Midbrain (tissue), 1 donor: Measurements from ENCODE around the gene SPRYD3.
"Not testable (repeated sequence)": the region's sequence is repeated elsewhere in the genome, so short reads cannot be mapped to it uniquely, and the experiment has no call there.

Experiments
- DNase-seq: peaks from one replicate; lab custom pipeline; 2025; lab: John Stamatoyannopoulos, UW

The SPRYD3 gene

DNA sequence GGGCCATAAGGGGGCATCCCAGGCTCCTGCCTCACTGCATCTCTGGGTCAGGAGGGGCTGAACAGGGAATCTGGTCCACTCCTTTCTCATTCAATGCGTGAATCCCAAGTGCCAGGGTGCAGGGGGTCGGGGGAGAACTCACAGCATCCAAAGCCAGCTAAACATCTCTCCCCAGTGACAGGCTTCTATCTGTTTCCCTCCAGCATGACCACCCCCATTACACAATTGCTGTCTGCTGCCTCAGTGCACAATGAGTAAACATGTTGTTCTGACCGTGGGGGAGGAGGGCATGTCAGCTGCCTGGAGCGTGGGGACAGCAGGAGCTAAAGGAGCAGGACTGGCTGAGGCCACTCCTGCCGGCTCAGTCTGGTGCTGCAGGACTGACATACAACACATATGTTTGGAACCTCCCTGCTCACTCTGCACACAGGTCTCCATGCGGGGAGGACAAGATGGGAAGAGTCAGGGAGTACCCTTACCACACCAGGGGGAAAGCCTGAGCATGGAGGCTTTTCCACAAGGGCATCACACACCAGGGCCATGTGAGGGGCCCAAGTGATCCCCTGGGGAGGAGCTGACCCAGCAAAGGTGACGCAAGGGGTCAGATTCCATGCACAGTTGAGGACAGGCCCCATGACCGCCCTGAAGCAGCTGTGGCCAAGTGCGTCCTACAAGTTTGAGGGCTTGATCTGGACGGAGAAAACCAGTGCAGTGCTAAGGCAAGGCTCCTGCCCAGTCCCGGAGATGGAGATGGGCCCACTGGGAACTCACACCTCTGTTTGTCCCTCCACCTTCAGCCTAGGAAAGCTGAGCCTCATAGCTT, 27.9 kb downstream of the SPRYD3 start:
- DNase-seq = peak; percentile 88

DNA sequence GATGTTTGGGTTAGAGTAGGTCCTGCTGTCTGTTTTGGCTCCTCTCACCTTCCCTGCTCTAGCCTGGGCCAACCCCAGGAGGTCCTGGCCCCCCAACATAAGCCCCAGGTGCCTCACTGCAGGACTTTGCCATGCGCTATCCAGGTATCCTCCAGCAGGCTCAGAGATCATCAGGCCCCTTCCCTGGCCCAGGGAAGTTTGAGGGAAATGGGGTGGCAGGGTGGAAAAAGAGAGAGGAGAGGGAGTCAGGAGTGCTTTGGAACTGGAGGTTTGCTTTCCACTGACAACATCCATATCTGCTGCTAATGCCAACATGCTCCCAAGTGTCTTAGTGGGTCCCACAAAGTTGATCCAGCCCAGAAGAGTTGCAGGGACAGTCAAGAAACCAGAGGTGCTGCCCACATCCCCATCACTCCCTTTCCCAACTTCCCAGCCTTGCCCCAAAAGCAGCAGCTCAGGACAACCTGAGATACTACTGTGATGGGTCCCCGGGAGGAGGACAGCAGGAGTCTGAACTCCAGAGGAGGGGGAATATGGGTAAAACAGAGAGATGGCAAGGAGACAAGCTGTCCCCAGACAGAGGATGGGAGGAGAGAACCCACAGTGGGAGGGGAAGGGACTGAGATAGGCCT, 28.6 kb downstream of the SPRYD3 start:
- DNase-seq = no peak

DNA sequence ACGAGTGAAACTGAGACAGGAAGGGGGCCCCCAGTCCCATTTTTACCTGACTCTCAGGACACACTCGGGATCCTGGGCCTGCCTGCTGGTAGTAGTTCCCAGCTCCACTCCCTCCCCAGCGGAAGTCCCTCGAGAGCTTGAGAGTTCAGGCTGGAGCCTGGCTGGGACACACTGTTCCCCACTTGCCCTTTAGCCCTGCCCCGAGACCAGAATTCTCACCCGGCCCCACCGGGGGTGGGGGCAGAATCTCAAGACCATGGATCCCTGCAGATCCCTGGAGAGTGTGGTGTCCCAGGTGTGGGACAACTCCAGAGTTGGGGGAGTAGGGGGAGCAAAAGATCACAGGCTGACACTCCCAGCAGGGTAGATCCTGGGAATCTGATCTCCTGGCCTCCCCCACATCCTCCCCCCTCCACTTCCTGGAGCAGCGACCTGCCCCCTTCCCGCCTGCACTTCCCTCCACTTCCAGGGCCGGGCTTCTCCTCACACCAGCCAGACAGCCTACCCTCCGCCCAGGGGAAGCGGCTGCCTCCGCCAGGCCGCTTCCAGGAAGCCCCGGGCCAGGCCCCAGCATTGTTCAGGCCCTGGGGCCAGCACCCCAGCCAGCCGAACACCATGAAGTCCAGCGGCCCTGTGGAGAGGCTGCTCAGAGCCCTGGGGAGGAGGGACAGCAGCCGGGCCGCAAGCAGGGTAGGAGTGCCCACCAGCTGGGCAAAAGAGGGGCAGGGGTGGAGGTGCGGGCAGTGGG, 29.4 kb downstream of the SPRYD3 start, which contains the start of gene TNS2:
Gene TNS2 (plus strand): TSS at position 495 of the 748 bp plus-strand sequence. CDS start 121 bp downstream, at position 616.
- peak; percentile 41 for DNase-seq

DNA sequence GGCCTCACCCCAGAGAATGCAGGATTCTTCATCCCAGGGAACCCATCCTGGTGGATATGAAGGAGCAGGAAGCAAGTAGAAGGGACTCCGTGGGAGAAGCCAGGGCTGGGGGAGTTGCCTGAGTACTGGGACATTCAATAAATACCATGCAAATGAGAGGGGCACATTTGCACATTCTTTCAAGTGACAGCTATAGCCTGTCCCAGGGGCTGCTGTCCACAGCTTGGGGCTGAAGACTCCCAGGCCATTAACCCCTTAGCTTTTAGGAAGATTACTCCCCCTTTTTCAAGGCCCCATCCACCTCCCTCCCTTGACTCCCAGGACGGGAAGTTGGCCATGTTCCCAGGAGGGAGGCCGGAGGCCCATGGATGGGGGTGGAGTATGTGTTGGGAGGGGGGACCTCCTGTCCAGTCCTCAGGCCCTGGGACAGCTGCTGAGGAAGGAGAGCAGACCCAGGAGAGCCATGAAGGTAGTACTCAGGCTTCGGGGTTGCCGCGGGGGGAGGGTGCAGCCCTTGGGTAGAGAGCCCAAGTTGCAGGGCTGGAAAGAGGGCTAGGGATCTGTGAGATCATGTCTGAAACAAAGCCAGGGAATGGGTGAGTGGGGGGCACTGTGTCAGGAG, 30.3 kb downstream of the SPRYD3 start:
- DNase-seq = no peak

DNA sequence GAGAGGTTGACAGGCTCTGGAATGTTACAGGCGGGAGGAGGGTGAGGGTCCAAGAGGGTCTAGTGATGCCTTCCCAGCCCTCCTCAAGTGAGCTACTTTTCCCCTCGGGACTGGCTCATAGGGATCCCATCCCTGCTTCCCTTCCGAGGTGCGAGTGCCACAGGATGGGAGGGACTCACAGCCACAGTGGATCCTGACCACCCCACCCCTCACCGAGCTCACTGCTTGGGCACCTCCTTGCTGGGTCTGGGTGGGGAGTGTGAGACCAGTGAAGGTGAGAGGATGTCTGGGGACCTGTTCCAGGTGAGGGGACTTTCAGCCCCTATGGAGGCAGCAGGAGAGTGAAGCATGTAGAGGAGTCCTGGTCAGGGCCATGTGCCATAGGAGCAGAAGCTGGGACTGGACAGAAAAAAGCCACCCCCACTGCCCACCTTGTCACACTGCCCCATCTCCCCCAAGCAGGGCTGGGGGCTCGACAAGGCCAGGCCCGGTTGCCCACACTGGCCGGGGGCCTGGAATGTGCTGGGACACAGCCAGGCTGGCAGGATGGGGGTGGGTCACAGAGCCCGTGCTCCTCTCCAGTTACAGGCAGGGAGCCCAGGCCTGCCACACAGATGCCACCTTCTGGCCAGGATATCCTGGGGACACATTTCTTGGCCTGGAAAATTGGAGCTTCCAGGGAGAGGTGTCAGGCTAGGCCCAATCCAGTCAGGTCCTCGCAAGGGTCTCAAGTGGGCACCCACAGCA, 31.0 kb downstream of the SPRYD3 start:
- peak; percentile 73 for DNase-seq

DNA sequence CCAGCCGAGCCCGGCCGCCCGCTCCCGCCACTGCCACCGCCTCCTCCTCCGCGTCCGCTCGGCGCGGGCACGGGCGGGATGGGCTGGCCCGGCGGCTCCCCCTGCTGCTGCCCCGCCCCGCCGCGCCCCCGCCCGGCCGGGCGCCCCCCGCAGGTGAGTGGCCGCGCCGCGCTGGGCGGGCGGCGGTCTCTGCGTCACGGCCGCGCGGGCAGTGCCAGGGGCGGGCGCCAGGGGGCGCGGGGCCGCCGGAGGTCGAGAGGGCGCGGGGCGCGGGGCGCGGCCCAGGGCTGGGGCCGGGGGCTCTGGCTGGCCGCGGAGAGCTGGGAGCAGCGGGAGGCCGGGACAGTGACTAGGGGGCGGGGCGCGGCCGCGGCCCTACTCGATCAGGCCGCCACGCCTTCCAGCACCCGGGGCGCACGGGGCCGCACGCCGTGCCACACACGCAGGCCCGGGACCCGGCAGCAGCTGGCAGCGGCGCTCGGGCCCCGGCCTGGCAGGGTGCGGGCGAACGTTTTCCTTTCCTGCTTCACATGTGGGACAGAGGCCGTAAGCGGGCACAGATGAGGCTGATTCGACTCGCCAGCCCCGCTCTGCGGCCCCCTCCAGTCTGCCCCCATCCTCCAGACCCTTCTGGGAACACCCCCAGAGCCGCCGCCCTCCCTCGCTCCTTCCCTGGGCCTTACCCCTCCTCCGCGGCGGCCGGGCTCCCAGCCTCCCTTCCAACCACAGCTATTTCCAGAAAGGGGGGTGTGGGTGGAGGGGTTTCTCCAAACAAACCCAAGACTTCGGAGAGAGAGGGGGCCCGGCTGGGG, 31.8 kb downstream of the SPRYD3 start:
- peak; percentile 77 for DNase-seq

DNA sequence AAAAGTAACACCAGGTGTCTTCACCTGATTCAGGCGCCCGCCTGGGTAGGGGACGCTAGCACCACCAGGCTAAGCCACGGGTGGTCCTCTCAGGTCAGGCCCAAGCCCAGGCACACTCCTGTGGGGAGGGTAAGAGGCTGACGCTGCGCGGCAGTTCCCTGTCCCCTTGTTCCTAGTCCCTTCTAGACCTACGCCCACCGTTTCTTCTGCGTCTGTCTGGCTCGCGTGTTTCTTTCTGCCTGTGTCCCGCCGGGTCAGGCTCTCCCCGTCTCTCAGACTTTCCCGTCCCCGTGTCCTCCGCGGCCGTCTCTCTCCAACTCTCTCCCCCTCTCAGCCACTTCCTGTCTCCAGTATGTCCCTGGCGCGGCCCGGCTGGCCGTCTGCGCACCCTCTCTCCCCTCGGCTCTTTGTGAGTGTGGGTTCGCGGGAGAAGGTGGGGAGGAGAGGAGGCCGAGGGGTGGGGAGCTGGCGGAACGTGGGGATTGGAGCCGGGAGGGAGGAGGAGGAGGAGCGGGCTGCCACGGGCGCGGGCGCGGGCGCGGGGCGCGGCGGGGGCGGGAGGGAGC, 32.5 kb downstream of the SPRYD3 start:
- DNase-seq = peak; percentile 88

DNA sequence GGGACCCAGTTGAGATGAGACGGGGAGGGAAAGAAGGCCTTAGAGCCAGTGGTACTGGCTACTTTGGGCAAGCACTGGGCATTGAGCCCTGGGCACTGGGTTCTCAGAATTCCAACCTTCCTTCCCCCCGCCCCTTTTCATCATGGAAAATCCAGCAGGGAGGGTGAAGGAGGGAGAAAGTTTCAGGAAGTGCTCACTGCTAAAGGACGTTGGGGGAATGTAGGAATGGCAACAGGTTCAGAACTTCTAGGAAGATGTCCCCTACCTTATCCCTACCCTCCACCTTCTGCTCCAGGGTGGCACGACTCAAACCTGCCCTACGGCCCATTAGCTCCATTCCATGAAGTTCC, 33.5 kb downstream of the SPRYD3 start:
- DNase-seq = no peak

DNA sequence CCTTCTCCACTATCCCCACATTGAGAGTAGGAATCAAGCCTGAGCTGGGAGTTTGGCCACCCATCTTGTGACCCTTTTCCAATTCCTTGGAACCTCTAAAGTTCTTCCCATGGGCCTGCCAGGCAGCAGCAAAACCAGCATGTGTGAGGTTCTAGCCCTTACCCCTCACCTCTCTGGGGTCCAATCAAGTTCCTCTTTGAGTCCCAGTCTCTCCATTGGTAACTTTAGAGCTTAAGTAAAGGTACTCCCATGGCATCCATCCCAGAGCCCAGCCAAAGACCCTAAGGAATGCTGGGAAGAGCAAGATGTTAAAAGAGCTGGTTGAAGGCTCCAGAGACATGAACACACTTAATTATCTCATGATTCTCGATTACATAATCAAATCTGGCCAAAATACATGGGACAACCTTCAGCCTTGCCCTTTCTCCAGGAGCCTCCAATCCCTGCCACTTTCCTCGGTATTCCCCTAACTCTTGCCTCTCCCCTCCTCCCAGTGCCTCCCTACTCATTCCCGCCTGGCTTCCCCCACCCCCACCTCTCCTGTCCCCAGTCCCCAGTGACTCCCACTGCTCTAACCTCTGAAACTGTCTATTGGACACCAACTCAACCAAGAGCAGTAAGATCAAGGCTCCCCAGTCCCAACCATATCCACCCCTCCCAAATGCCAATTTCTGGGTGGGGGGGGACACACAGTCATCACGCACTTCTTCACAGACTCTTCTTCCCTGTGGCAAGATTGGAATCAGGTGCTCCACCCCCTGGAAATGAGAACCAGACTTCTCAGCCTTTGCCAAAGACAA, 34.1 kb downstream of the SPRYD3 start:
- no peak for DNase-seq

DNA sequence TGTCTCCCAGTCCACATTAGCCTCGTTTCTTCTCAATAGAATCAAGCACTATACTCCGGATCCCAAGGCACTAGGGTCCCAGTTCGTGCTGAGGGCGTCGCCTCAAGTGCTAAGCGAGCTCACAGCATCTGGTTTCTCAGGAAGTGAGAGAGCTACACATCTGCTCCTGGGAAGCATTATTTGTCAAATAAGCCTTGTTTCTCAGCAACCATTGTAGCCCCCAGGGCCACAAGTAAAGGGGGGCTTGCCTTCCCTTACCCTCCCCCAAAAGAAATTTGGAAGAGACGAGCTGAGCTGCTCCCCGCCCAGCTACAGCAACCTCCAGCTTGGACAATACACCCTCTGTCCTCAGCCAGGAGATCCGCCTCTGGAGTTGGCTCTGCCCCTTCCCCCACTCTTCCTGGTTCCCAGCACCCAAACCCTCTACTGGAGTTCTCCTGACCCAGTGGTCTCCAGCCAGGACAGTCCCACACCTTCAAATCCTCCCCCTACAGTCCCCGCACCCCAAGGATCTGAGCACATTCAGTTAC, 35.1 kb downstream of the SPRYD3 start:
- DNase-seq = peak; percentile 67

DNA sequence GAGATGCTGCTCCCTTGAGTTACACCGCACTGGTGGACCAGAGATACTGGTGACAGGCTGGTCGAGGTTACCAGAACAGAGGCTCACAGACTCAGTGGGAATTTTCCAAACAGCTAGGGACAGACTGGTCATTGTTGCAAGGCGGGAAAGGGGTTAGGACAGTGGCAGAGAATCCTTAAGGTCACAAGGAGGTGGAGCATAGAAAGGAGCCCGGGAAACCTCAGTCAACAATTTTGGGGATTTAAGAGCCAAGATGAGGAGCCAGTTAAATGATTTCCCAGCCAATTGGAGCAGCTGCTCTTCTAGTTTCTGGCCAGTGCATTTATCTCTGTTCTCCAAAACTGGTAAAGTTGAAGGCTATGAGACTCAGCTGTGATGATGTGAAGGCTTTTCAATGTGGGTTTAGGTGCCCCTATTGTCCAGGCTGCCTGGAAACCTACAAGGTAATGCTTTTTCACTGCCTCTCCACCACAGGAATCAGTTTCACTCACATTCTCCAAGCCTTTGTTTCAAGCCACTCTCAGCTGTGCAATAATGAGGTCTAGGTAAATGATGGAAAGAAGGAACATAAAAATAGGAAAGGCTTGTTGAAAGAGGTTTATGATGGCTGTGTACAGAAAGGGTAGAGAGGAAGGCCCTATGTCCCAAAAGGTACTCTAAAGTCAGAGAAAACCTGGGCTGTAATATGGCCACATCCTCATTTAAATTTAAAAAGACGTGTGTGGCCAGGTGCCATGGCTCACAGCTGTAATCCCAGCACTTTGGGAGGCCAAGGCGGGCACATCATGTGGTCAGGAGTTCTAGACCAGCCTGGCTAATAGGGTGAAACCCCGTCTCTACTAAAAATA, 36.4 kb downstream of the SPRYD3 start:
- DNase-seq = no peak

DNA sequence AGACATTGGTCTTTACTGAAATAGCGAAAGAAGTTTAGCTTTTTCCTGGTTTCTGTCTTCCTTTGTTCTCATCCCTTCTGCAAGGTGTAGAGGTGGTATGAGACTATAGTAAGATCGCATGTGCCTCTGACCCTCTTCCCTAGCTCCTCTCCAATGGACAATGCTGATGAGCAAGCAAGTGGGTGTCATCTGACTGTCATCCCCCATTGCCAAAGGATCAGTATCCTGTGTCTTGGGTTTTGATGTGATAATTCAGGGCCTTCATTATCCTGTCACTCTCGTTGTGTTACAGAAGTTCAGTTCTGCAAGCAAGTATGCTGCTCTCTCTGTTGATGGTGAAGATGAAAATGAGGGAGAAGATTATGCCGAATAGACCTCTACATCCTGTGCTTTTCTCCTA, 39.3 kb downstream of the SPRYD3 start:
- no peak for DNase-seq

DNA sequence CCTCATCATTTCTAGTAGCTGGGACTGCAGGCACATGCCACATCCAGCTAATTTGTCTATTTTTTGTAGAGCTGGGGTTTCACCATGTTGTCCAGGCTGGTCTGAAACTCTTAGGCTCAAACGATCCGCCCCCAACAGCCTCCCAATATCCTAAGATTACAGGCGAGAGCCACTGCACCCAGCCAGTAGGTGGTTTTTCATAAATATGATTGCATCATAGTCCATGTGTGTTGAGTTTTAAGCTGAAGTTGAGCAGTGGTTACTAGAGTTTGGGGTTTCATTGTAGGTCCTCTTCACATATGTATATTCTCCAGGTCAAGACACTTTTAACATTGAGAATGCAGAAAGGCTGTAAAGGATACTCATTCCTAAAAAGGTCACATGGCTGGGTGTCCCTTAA, 42.4 kb downstream of the SPRYD3 start:
- no peak for DNase-seq

DNA sequence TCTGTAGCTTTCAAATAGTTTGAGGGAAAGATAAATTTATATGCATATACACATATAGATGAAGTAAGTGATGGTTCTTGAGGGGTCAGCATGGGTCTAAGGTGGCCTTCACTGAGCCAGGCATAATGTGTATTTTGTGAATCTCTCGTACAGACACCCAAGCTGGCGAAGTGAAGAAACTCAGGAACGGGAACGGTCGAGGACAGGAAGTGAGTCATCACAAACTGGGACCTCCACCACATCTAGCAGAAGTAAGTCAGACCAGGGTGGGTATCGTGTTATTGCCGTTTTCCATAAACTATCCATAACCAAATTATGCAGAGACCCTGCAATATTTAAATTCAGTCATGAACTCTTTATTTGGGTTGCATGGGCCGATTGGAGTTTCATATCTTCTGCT, 44.7 kb downstream of the SPRYD3 start:
- no peak for DNase-seq

DNA sequence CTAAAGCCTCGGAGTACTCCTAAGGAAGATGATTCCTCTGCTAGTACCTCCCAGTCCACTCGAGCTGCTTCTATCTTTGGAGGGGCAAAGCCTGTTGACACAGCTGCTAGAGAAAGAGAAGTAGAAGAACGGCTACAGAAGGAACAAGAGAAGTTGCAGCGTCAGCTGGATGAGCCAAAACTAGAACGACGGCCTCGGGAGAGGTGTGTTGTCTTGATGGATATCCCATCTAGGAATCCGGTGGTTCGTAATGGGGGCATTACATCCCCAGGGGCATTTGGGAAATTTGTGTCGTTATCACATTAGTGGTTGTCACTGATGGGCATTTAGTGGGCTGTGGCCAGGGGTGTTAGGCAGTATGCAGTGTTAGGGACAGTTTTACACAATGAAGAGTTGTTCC, 45.4 kb downstream of the SPRYD3 start:
- not testable (repeated sequence) for DNase-seq

DNA sequence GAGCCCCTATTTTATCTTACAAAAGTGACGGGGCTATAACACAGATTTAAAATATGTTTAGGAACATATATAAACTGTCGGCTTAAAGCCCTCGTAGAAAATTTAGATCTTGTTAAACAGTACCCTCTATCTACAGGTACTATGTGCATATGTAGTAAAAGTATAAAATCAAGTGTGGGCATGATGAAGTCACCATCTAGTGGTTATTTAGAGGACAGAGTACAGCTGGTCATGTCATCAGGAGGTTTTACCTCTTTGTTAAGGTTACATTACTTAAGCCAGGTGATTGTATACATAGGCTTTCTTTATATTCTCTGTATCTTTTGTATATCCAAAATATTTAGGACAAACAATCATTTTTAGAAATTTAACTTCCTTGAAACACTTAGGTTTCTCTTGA, 47.6 kb downstream of the SPRYD3 start:
- DNase-seq = no peak

DNA sequence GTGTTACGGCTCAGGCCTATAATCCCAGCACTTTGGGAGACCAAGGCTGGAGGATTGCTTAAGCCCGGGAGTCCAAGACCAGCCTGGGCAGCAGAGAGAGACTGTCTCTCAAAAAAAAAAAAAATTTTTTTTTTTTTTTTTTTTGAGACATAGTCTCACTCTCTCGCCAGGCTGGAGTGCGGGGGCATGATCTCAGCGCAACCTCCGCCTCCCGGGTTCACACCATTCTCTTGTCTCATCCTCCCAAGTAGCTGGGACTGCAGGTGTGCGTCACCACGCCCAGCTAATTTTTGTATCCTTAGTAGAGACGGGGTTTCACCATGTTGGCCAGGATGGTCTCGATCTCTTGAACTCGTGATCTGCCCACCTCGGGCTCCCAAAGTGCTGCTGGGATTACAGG, 52.2 kb downstream of the SPRYD3 start:
- not testable (repeated sequence) for DNase-seq

DNA sequence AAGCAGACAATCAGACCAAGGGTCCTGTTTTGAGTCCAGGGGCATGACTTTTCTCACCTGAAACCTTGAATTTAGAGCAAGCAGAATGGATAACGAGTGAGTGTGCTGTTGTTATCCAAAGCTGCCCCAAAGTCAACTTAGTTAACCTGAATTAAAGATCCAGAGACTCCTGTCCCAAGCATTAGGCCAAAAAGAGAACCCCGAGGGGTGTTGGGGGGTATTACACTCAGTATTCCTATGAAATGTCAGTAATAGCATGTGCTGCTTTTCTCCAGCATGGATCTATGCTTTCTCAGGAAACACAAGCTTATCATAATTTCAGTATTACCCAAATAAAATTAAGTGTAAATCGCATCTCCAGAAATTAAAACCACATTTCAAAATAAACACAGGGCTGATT, 53.9 kb downstream of the SPRYD3 start:
- no peak for DNase-seq
